Ishikawa (cell line): ENCODE results near the gene CHI3L2.

ENCODE experiments used
- CEBPB ChIP-seq: IDR thresholded peaks from 2 replicates; pipeline ENCODE4 v1.6.1; 2012
- CREB1 ChIP-seq: IDR thresholded peaks from 2 replicates; pipeline ENCODE4 v1.6.1; 2012; ENCODE audit warnings: low read depth
- EP300 ChIP-seq: IDR thresholded peaks from 2 replicates; pipeline ENCODE4 v1.6.1; 2012; ENCODE audit warnings: borderline replicate concordance
- FOXM1 ChIP-seq: IDR thresholded peaks from 2 replicates; pipeline ENCODE4 v1.6.1; 2012; ENCODE audit warnings: low read depth, borderline replicate concordance
- NFIC ChIP-seq: IDR thresholded peaks from 2 replicates; pipeline ENCODE4 v1.6.1; 2012
- RAD21 ChIP-seq: IDR thresholded peaks from 2 replicates; pipeline ENCODE4 v1.6.1; 2012; ENCODE audit warnings: low read depth
- REST ChIP-seq: IDR thresholded peaks from 2 replicates; pipeline ENCODE4 v1.6.1; 2012; ENCODE audit warnings: low read depth, mild to moderate bottlenecking
- TAF1 ChIP-seq: IDR thresholded peaks from 2 replicates; pipeline ENCODE4 v1.6.1; 2012; ENCODE audit warnings: low read depth, mild to moderate bottlenecking
- USF1 ChIP-seq: IDR thresholded peaks from 2 replicates; pipeline ENCODE4 v1.6.1; 2012
- YY1 ChIP-seq: IDR thresholded peaks from 2 replicates; pipeline ENCODE4 v1.6.1; 2012; ENCODE audit warnings: low read depth
- TF ChIP-seq, protein P1 (sequence below): IDR thresholded peaks from 2 replicates; pipeline ENCODE4 v1.6.1; 2012

- TF ChIP-seq EP300: no peak
- TF ChIP-seq FOXM1: no peak
- no peak for TF ChIP-seq USF1
- TF ChIP-seq YY1: no peak
- no peak for TF ChIP-seq TAF1
- TF ChIP-seq NFIC: no peak
- TF ChIP-seq RAD21: no peak
- TF ChIP-seq, protein P1, sequence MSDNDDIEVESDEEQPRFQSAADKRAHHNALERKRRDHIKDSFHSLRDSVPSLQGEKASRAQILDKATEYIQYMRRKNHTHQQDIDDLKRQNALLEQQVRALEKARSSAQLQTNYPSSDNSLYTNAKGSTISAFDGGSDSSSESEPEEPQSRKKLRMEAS: no peak
- TF ChIP-seq CREB1: no peak
- no peak for TF ChIP-seq REST
- no peak for TF ChIP-seq CEBPB
These were observed 42.9 kb upstream of the CHI3L2 start for GRCh38 chr1:111184663-111185062.
